Colonic mucosa (tissue), 4 donors: ENCODE data around the gene SMIM27. TPM values are rescaled to one million over a fixed set of nuclear protein-coding genes. Genes with fewer than 3 reads are reported as not detected.

Experiments
- DNase-seq: peaks from one replicate; pipeline ENCODE4 v3.0.0-alpha.2; 2020
- H3K27ac ChIP-seq: fragments of 200-600 bp; one replicate; pipeline ENCODE4 v1.8.0; 2021
- H3K27me3 ChIP-seq: fragments of 200-600 bp; one replicate; pipeline ENCODE4 v1.8.0; 2021
- H3K36me3 ChIP-seq: fragments of 200-600 bp; one replicate; pipeline ENCODE4 v1.8.0; 2021
- H3K4me1 ChIP-seq: fragments of 200-600 bp; one replicate; pipeline ENCODE4 v1.8.0; 2021; ENCODE audit warnings: mild to moderate bottlenecking
- H3K4me3 ChIP-seq: fragments of 200-600 bp; one replicate; pipeline ENCODE4 v1.8.0; 2021
- H3K9ac ChIP-seq, 2 donors: one replicate each; pipeline ENCODE4 v1.7.0; 2013; ENCODE audit warnings: control low read depth in 2 of 2, low read depth in 2 of 2, low read length in 2 of 2
- H3K9me3 ChIP-seq: fragments of 200-600 bp; one replicate; pipeline ENCODE4 v1.8.0; 2021
- CTCF ChIP-seq: fragments of 200-600 bp; IDR thresholded peaks from one replicate; pipeline ENCODE4 v1.8.0; 2022; ENCODE audit warnings: antibody characterized with exemption, mild to moderate bottlenecking
- intact Hi-C: fragments of 100-400 bp; cut with DNase I; formaldehyde crosslinking; loops from one replicate; pipeline ENCODE4 v1.14.1; 2022
- total RNA-seq, 2 donors: library from RNA; stranded (reverse); fragmentation: NEBNext Ultra II Directional in 1 of 2; extraction: Animal tissue kit (Norgen Biotek cat#: 25700) in 1 of 2; gene quantifications; one replicate each; pipeline ENCODE4 v1.2.1, GENCODE V29; 2021
- donor health status: healthy.
- donor health status: DM: no; HTN: no; CAD: no.
- donor health status: DM: no; HTN: no; CAD: no.

SMIM27 gene
- total RNA-seq, 2 donors from 2014 or later: 7.4 to 10.9 TPM

- no peak for TF ChIP-seq CTCF
- intact Hi-C loops: no loop called here
- DNase-seq: no peak
These were observed 35.8 kb downstream of the SMIM27 start for GRCh38 chr9:32587901-32588300.

DNA sequence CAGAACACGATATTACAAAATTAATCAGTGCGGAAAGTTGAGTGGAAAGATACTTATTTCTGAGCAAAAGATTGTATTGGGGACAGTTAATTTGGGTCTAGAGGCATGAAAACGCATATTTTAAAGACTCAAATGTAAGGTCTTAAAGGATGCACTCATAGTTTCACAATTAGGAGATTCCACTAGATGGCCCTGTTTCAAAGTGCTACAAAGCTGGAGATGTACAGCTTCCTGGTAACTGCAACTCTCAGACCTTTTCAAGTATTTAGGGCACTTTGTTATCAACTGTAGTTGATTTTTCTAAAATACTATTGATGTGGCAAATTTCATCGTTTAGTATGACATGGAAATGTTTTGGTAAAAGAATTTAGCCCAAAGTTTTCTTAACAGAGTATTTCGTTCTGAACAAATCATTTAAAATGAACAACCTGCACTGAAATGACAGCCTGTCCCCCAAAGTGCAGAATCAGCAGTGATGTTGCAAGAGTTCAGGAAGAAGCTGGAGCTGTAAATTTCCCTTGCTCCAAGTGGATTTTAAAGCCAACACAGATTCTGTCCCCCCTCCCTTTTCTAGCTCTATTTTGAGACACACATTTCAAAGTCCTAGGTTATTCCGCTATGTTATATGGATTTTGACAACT, 37.1 kb downstream of the SMIM27 start:
- H3K36me3 ChIP-seq: no peaks in the 10 kb centered on the region
- DNase-seq: no peak
- no peaks in the 10 kb centered on the region for H3K9me3 ChIP-seq
- no peak overlapping the region for H3K9ac ChIP-seq
- no peak overlapping the region for H3K27ac ChIP-seq
- no peak overlapping the region for H3K4me3 ChIP-seq
- TF ChIP-seq CTCF: peak; percentile 24
- no peaks in the 10 kb centered on the region for H3K27me3 ChIP-seq
- no peaks in the 10 kb centered on the region for H3K4me1 ChIP-seq
- intact Hi-C loops: no loop called here

More at GRCh38 chr9:32587901-32588300, 35.8 kb downstream of the SMIM27 start:
- no peaks in the 10 kb centered on the region for H3K36me3 ChIP-seq
- H3K27ac ChIP-seq: no peak overlapping the region
- no peaks in the 10 kb centered on the region for H3K4me1 ChIP-seq
- no peaks in the 10 kb centered on the region for H3K27me3 ChIP-seq
- H3K9ac ChIP-seq: no peak overlapping the region
- no peaks in the 10 kb centered on the region for H3K9me3 ChIP-seq
- H3K4me3 ChIP-seq: no peak overlapping the region

GRCh38 chr9:32590476-32590875, 38.3 kb downstream of the SMIM27 start:
- no peaks in the 10 kb centered on the region for H3K36me3 ChIP-seq
- no peak for TF ChIP-seq CTCF
- H3K27ac ChIP-seq: no peak overlapping the region
- no peak overlapping the region for H3K4me3 ChIP-seq
- H3K9me3 ChIP-seq: no peaks in the 10 kb centered on the region
- intact Hi-C loops: no loop called here
- H3K27me3 ChIP-seq: no peaks in the 10 kb centered on the region
- H3K4me1 ChIP-seq: no peaks in the 10 kb centered on the region
- no peak for DNase-seq
- H3K9ac ChIP-seq: no peak overlapping the region

GRCh38 chr9:32590898-32591297, 38.8 kb downstream of the SMIM27 start:
- H3K9ac ChIP-seq: no peak overlapping the region
- H3K4me3 ChIP-seq: no peak overlapping the region
- no peaks in the 10 kb centered on the region for H3K9me3 ChIP-seq
- intact Hi-C loops: no loop called here
- no peak for DNase-seq
- H3K27ac ChIP-seq: no peak overlapping the region
- H3K36me3 ChIP-seq: no peaks in the 10 kb centered on the region
- H3K4me1 ChIP-seq: no peaks in the 10 kb centered on the region
- no peaks in the 10 kb centered on the region for H3K27me3 ChIP-seq
- no peak for TF ChIP-seq CTCF

DNA sequence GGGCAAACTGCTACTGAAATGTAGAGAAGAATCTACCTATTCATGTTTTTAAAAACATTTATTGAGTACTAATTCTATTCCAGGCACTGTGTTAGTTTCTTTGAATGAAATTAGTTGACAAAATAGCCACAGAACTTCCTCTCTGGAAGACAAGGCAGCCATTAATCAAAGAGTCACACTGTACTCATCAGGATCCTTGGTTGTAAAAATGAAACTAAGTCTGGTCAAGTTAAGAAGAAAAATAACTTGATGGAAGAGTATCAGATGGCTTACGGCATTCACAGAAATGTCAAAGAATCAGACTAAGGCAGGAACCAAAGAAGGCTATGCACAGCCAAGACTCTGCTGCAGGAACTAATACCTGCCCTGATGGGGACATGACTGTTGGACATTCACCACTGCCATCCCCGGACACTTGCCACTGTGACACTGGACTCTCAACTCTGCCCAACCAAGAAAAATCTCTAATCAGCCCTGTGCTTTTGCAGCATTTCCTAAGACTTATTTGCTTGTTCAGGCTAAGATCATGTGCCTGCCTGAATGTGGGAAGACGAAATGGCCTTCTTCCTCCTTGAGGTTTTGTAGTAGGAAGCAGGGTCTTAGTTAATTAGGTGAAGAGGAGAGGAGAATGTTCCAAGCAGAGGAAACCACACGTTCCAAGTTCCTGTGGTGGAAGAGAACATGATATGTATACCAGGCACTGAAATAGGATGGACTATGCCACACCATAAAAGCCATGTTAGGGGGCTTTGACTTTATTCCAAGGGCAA, 44.2 kb downstream of the SMIM27 start:
- H3K9me3 ChIP-seq: no peaks in the 10 kb centered on the region
- no peak overlapping the region for H3K27ac ChIP-seq
- no peak overlapping the region for H3K9ac ChIP-seq
- H3K4me1 ChIP-seq: no peaks in the 10 kb centered on the region
- no peaks in the 10 kb centered on the region for H3K27me3 ChIP-seq
- DNase-seq: no peak
- no peak overlapping the region for H3K4me3 ChIP-seq
- intact Hi-C loops: no loop called here
- H3K36me3 ChIP-seq: no peaks in the 10 kb centered on the region
- no peak for TF ChIP-seq CTCF
